Neural cell (in vitro differentiated cells): ENCODE measurements around the gene ST6GALNAC3.

Source experiments
- CTCF ChIP-seq: fragments of 450-650 bp; IDR thresholded peaks from 2 replicates; pipeline ENCODE4 v1.5.1; 2014; ENCODE audit warnings: antibody characterized with exemption, mild to moderate bottlenecking, moderate library complexity; ENCODE audit not compliant: poor library complexity, severe bottlenecking
- RAD21 ChIP-seq: fragments of 450-650 bp; conservative IDR thresholded peaks from 2 replicates; pipeline ENCODE4 v1.6.1; 2014; ENCODE audit warnings: antibody characterized with exemption, mild to moderate bottlenecking, moderate library complexity

- TF ChIP-seq RAD21 (no peak), CTCF (no peak)
Observed at GRCh38 chr1:76366726-76367125, 292.2 kb downstream of the ST6GALNAC3 start.
